GM18520 (cell line): ENCODE measurements around the gene KMT2A.
"Not testable (repeated sequence)": the region's sequence is repeated elsewhere in the genome, so short reads cannot be mapped to it uniquely, and the experiment has no call there.

Source experiments
- ATAC-seq: cut with Tn5 transposase; IDR thresholded peaks from one replicate; pipeline ENCODE4 v1.9.1; 2021; ENCODE audit not compliant: unreplicated experiment

Gene KMT2A

GRCh38 chr11:118434553-118435289 is 1.6 kb upstream of the KMT2A start:
- no peak for ATAC-seq

GRCh38 chr11:118435290-118435892 is 901 bp upstream of the KMT2A start:
- peak; percentile 3 for ATAC-seq

GRCh38 chr11:118436639-118437207 is 431 bp downstream of the KMT2A start:
- peak; percentile 2 for ATAC-seq

GRCh38 chr11:118437208-118438125 is 1.2 kb downstream of the KMT2A start:
- no peak for ATAC-seq

GRCh38 chr11:118438314-118438931 is 2.1 kb downstream of the KMT2A start:
- ATAC-seq: no peak

GRCh38 chr11:118439646-118440045 is 3.4 kb downstream of the KMT2A start:
- no peak for ATAC-seq

- no peak for ATAC-seq
Observed at GRCh38 chr11:118441770-118442275, 5.5 kb downstream of the KMT2A start.

- ATAC-seq: no peak
Observed at GRCh38 chr11:118442301-118442700, 6.0 kb downstream of the KMT2A start.

- ATAC-seq: no peak
Observed at GRCh38 chr11:118442908-118443589, 6.8 kb downstream of the KMT2A start.

GRCh38 chr11:118443590-118444218 is 7.4 kb downstream of the KMT2A start:
- no peak for ATAC-seq

- ATAC-seq: no peak
Observed at GRCh38 chr11:118447423-118447822, 11.1 kb downstream of the KMT2A start.

- ATAC-seq: peak; percentile 56
Observed at GRCh38 chr11:118448294-118448693, 12.0 kb downstream of the KMT2A start.

GRCh38 chr11:118449316-118449918 is 13.1 kb downstream of the KMT2A start:
- no peak for ATAC-seq

GRCh38 chr11:118450451-118450850 is 14.2 kb downstream of the KMT2A start:
- ATAC-seq: no peak

- ATAC-seq: no peak
Observed at GRCh38 chr11:118462178-118462577, 25.9 kb downstream of the KMT2A start.

- ATAC-seq: not testable (repeated sequence)
Observed at GRCh38 chr11:118468968-118469367, 32.7 kb downstream of the KMT2A start.

GRCh38 chr11:118471030-118471429 is 34.7 kb downstream of the KMT2A start:
- no peak for ATAC-seq

- ATAC-seq: no peak
Observed at GRCh38 chr11:118473537-118473936, 37.2 kb downstream of the KMT2A start.

- ATAC-seq: no peak
Observed at GRCh38 chr11:118476676-118477075, 40.4 kb downstream of the KMT2A start.
